Stimulated activated CD4-positive, alpha-beta T cell treated with anti-CD3 and anti-CD28 coated beads, Interleukin-1b, Interleukin-23, amount 100 ng/mL, for 1 hour (primary cell): ENCODE results near the gene TNFAIP3.

Experiments used
- DNase-seq, 2 donors: peaks; one replicate each; pipeline ENCODE4 v3.0.0-alpha.2; 2020; ENCODE audit warnings: low read depth in 2 of 2

The TNFAIP3 gene

GRCh38 chr6:137864812-137865508 lies 2.1 kb upstream of the TNFAIP3 start:
- no peak for DNase-seq

GRCh38 chr6:137866200-137866913 lies 702 bp upstream of the TNFAIP3 start:
- DNase-seq = peak in 1 of 2 donors; percentile 53

GRCh38 chr6:137867685-137868509 lies 838 bp downstream of the TNFAIP3 start:
- DNase-seq = no peak

GRCh38 chr6:137868721-137869548 lies 1.9 kb downstream of the TNFAIP3 start:
- no peak for DNase-seq

GRCh38 chr6:137869549-137870307 lies 2.7 kb downstream of the TNFAIP3 start:
- no peak for DNase-seq

- no peak for DNase-seq
Measured at GRCh38 chr6:137870308-137870644, 3.2 kb downstream of the TNFAIP3 start.

- no peak for DNase-seq
Measured at GRCh38 chr6:137870744-137871247, 3.7 kb downstream of the TNFAIP3 start.

- no peak for DNase-seq
Measured at GRCh38 chr6:137871291-137871690, 4.2 kb downstream of the TNFAIP3 start.

- no peak for DNase-seq
Measured at GRCh38 chr6:137871831-137872454, 4.9 kb downstream of the TNFAIP3 start.

- DNase-seq = no peak
Measured at GRCh38 chr6:137872581-137873115, 5.6 kb downstream of the TNFAIP3 start.

- DNase-seq = peak in 1 of 2 donors; percentile 71
Measured at GRCh38 chr6:137873273-137873762, 6.3 kb downstream of the TNFAIP3 start.

GRCh38 chr6:137874204-137875057 lies 7.4 kb downstream of the TNFAIP3 start:
- DNase-seq = no peak

GRCh38 chr6:137875058-137875520 lies 8.0 kb downstream of the TNFAIP3 start:
- no peak for DNase-seq

- DNase-seq = no peak
Measured at GRCh38 chr6:137875606-137876005, 8.5 kb downstream of the TNFAIP3 start.

GRCh38 chr6:137876547-137876946 lies 9.5 kb downstream of the TNFAIP3 start:
- DNase-seq = no peak

- DNase-seq = no peak
Measured at GRCh38 chr6:137877113-137877512, 10.1 kb downstream of the TNFAIP3 start.

GRCh38 chr6:137877606-137878005 lies 10.5 kb downstream of the TNFAIP3 start:
- no peak for DNase-seq

- no peak for DNase-seq
Measured at GRCh38 chr6:137878029-137878428, 11.0 kb downstream of the TNFAIP3 start.
